ENCODE results near the gene KRT33A. TPM values are rescaled to one million over a fixed set of nuclear protein-coding genes. Genes with fewer than 3 reads are reported as not detected.

Gene KRT33A
- total and polyA plus RNA-seq, 2 of the 8 experiments (the other 6 are each of a cell fraction or from before 2014, with no cell fraction given) = not detected

- no peak overlapping the region for H4K5ac ChIP-seq (ENCODE audit: insufficient read length, low read depth, low read length)
- no peak overlapping the region for H2BK5ac ChIP-seq (ENCODE audit: low read depth, low read length)
- no peaks in the 10 kb centered on the region for H3K27me3 ChIP-seq (replicated peaks in 1 of 4; ENCODE audit: control insufficient read depth in 3 of 4, extremely low read depth in 1 of 4, insufficient read depth in 3 of 4, low read length in 3 of 4)
- no peak overlapping the region for H3K4ac ChIP-seq (replicated peaks; ENCODE audit: insufficient read length, low read depth, low read length)
- no peak overlapping the region for H3K4me3 ChIP-seq (ENCODE audit: extremely low read depth in 1 of 4, insufficient read depth in 2 of 4, low read depth in 3 of 4, low read length in 4 of 4)
- H3K23me2 ChIP-seq (ENCODE audit: low read depth, low read length) = no peaks in the 10 kb centered on the region
- no peaks in the 10 kb centered on the region for H3K79me2 ChIP-seq (ENCODE audit: control insufficient read depth in 1 of 2, insufficient read depth in 2 of 2, low read length in 2 of 2)
- no peaks in the 10 kb centered on the region; a peak in 1 of 7 replicates for H3K4me1 ChIP-seq (replicated peaks in 1 of 4; ENCODE audit: control insufficient read depth in 3 of 4, insufficient read depth in 4 of 4, low read length in 3 of 4)
- H3K27ac ChIP-seq (ENCODE audit: low read depth, low read length) = no peak overlapping the region
- ChIA-PET CTCF (ENCODE audit: partially characterized antibody) (interaction anchor here (0.6 to 3.7 kb wide), 68 partner anchors 9 to 480 kb away, joined by 3 to 31 read pairs (median 4); partner anchors contain the start of genes KRT33A, KRTAP1-1, KRTAP1-3 and KRTAP16-1), POLR2A (ENCODE audit: partially characterized antibody) (no interaction called here)
- H2BK120ac ChIP-seq (replicated peaks; ENCODE audit: low read depth, low read length) = no peak overlapping the region
- no peak overlapping the region for H2AFZ ChIP-seq (ENCODE audit: low read length)
- 0 out of 4 replicates have a peak, but pooled peaks cover 0 to 5% of the 10 kb centered on the region in 2 experiments for H3K9me3 ChIP-seq (ENCODE audit: insufficient read depth in 2 of 2, low read depth in 1 of 2, low read length in 1 of 2)
- H2BK15ac ChIP-seq (ENCODE audit: low read length) = no peak overlapping the region
- H3K9ac ChIP-seq (replicated peaks in 1 of 4; ENCODE audit: extremely low read depth in 1 of 4, low read depth in 3 of 4, low read length in 3 of 4) = no peak overlapping the region
- no peak overlapping the region for H3K23ac ChIP-seq (ENCODE audit: insufficient read length)
- no peak overlapping the region for H3K4me2 ChIP-seq (ENCODE audit: insufficient read depth in 1 of 2, low read depth in 2 of 2, low read length in 2 of 2)
- H2BK12ac ChIP-seq (ENCODE audit: low read depth, low read length) = no peak overlapping the region
- H3K56ac ChIP-seq (replicated peaks; ENCODE audit: insufficient read length, low read depth, low read length) = no peak overlapping the region
- H3K14ac ChIP-seq (ENCODE audit: insufficient read length) = no peak overlapping the region
- 89% methylated on average over 11 of the region's 11 CpGs; no CpG with 5 or more reads in 1 of the 2 experiments for WGBS, 2 experiments (ENCODE audit: extremely low coverage in 1 of 2, insufficient coverage in 1 of 2, insufficient read length in 1 of 2, insufficient replicate concordance in 2 of 2, low coverage in 1 of 2, low lambda C conversion rate in 2 of 2, missing lambda C conversion rate in 1 of 2)
- no peak for DNase-seq (ENCODE audit: low read depth in 1 of 2, low spot score in 2 of 2)
- H3K18ac ChIP-seq (ENCODE audit: extremely low read depth, low read length) = no peak overlapping the region
- no peak overlapping the region for H2AK5ac ChIP-seq (ENCODE audit: low read depth, low read length)
- no peaks in the 10 kb centered on the region for H3K79me1 ChIP-seq (ENCODE audit: low read depth, low read length)
- H4K91ac ChIP-seq (replicated peaks; ENCODE audit: insufficient read length, low read length) = no peak overlapping the region
- no peaks in the 10 kb centered on the region for H3K36me3 ChIP-seq (ENCODE audit: control insufficient read depth in 2 of 4, insufficient read depth in 4 of 4, low read length in 3 of 4)
- no peak overlapping the region; the same call in 1 of the 2 replicates for H4K8ac ChIP-seq (ENCODE audit: extremely low read depth, insufficient read depth, low read length)
- H4K20me1 ChIP-seq (replicated peaks in 1 of 2; ENCODE audit: control insufficient read depth in 1 of 2, insufficient read depth in 2 of 2, low read length in 2 of 2) = no peaks in the 10 kb centered on the region
- no peak for FAIRE-seq
- H2BK20ac ChIP-seq (ENCODE audit: low read length) = no peak overlapping the region
- TF ChIP-seq SUZ12 (IDR thresholded peaks at IDR 0.05; ENCODE audit: low read length) = no peak
- no peak for TF ChIP-seq KDM5A (IDR thresholded peaks at IDR 0.05; ENCODE audit: low read length)
- TF ChIP-seq, protein P1, sequence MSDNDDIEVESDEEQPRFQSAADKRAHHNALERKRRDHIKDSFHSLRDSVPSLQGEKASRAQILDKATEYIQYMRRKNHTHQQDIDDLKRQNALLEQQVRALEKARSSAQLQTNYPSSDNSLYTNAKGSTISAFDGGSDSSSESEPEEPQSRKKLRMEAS (IDR thresholded peaks at IDR 0.05) = no peak
- TF ChIP-seq TBP (IDR thresholded peaks at IDR 0.05; ENCODE audit: low read depth, low read length) = no peak
- no peak for TF ChIP-seq RNF2 (IDR thresholded peaks at IDR 0.05; ENCODE audit: borderline replicate concordance, low read depth, low read length, missing control alignments, poor library complexity, severe bottlenecking)
- TF ChIP-seq KDM4A (IDR thresholded peaks at IDR 0.05; ENCODE audit: low read depth, low read length, severe bottlenecking) = no peak
- TF ChIP-seq TCF12 (IDR thresholded peaks at IDR 0.05; ENCODE audit: low read depth, low read length) = no peak
- TF ChIP-seq HDAC2 (IDR thresholded peaks at IDR 0.05; ENCODE audit: borderline replicate concordance in 1 of 2, low read depth in 2 of 2, low read length in 2 of 2) = no peak
These were observed 27.4 kb downstream of the KRT33A start for GRCh38 chr17:41322903-41323895.

Data from H1 (cell line).